Amygdala (tissue), 56 donors: ENCODE measurements around the gene MON1B.
"Not testable (repeated sequence)": the region's sequence is repeated elsewhere in the genome, so short reads cannot be mapped to it uniquely, and the experiment has no call there.

ENCODE experiments used
- DNase-seq, 56 donors: peaks; one replicate each; lab custom pipeline; 2025; lab: John Stamatoyannopoulos, UW

The MON1B gene

GRCh38 chr16:77234611-77235010 is 43.6 kb downstream of the MON1B start:
- no peak for DNase-seq

GRCh38 chr16:77236063-77236511 is 45.1 kb downstream of the MON1B start:
- peak in 55 of 56 donors; percentile 33 to 92 (median 74) for DNase-seq

DNA sequence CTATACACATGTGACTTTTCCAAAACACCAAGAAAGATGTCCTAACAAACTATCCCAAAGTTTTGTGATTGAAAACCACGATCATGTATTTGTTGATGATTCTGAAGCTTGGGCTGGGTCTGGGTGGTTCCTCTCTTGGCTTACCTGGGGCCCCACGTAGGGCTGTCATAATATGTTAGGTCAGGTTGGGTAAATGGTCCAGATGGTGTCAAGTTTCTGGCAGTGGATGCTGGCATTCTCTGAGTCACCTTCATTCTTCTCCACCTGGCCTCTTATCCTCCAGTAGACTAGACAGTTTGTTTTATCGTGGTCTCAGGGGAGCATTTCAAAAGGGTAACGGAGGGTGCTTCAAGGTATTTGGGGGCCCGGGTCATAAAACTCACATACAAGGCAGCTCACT is 47.6 kb downstream of the MON1B start:
- DNase-seq: no peak

DNA sequence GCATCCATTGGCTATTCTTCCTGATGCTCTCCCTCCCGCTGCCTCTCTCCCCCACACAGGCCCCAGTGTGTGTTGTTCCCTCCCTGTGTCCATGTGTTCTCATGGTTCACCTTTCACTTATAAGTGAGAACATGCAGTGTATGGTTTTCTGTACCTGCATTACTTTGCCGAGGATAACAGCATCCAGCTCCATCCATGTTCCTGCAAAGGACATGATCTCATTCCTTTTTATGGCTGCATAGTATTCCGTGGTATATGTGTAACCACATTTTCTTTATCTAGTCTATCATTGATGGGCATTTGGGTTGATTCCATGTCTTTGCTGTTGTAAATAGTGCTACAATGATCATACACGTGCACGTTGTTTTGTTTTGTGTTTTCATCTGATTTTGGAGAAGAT is 51.5 kb downstream of the MON1B start:
- not testable (repeated sequence) for DNase-seq

GRCh38 chr16:77246150-77246549 is 55.2 kb downstream of the MON1B start:
- no peak for DNase-seq

- no peak for DNase-seq
Measured at GRCh38 chr16:77250400-77250799, 59.4 kb downstream of the MON1B start.
